Endothelial cell of umbilical vein (primary cell): ENCODE data around the gene HOXB7. TPM values are rescaled to one million over a fixed set of nuclear protein-coding genes. Genes with fewer than 3 reads are reported as not detected.
A peak's percentile ranks its signal among the peaks of the same experiment; 100 is the strongest.

Experiments
- BruUV-seq: library from RNA; stranded (reverse); fragments of 400-500 nt; replicated peaks from 2 replicates; lab custom pipeline; 2021; lab: Mats Ljungman, UMichigan
- CTCF ChIA-PET: fragments of 300-600, 350-600 bp; sonication (Branson Sonifier 250); formaldehyde crosslinking; loops from one replicate; lab custom pipeline; 2021; ENCODE audit warnings: antibody characterized with exemption, inconsistent platforms; lab: Charles Lee
- POLR2A ChIA-PET: fragments of 300-600, 350-600 bp; sonication (Branson Sonifier 250); formaldehyde crosslinking; loops from one replicate; lab custom pipeline; 2021; ENCODE audit warnings: antibody characterized with exemption, inconsistent platforms; lab: Charles Lee
- DNase-seq: peaks from one replicate; pipeline ENCODE4 v3.0.0-alpha.2; 2011; ENCODE audit warnings: low read depth, low spot score
- FAIRE-seq: peaks from 2 replicates; lab custom pipeline; 2011; peaks lifted over from hg19 to GRCh38; lab: Jason Lieb, UNC
- H2AFZ ChIP-seq: 2 replicates; pipeline ENCODE4 v1.6.0; 2012; ENCODE audit warnings: low read depth, low read length, control low read depth, inconsistent platforms
- H3K27ac ChIP-seq: 2 replicates; pipeline ENCODE4 v1.5.1; 2011; ENCODE audit warnings: low read depth, mild to moderate bottlenecking, control low read depth, low read length, moderate library complexity; ENCODE audit not compliant: insufficient read depth
- H3K27me3 ChIP-seq, 2 experiments: 2 replicates each; pipeline versions ENCODE4 v1.6.0 to v1.6.1; 2011; ENCODE audit warnings: low read length in 2 of 2, mixed read lengths in 1 of 2; ENCODE audit not compliant: control insufficient read depth in 2 of 2, insufficient read depth in 2 of 2
- H3K36me3 ChIP-seq, 2 experiments: 2 replicates in 1 of 2; 3 replicates in 1 of 2; pipeline ENCODE4 v1.5.1; 2011; ENCODE audit warnings: low read length in 2 of 2, mild to moderate bottlenecking in 1 of 2, moderate library complexity in 1 of 2; ENCODE audit not compliant: control insufficient read depth in 2 of 2, insufficient read depth in 2 of 2; ENCODE audit errors: extremely low read depth in 1 of 2
- H3K4me1 ChIP-seq: 3 replicates; pipeline ENCODE4 v1.5.1; 2011; ENCODE audit warnings: mild to moderate bottlenecking, low read length; ENCODE audit not compliant: control insufficient read depth, insufficient read depth; ENCODE audit errors: extremely low read depth
- H3K4me2 ChIP-seq: 2 replicates; pipeline ENCODE4 v1.6.1; 2011; ENCODE audit warnings: low read length, control low read depth, mixed read lengths; ENCODE audit not compliant: insufficient read depth
- H3K4me3 ChIP-seq, 3 experiments: fragments of 200-600 bp in 1 of 3; sonication (generic), shearing (Covaris generic) in 1 of 3; replicated peaks in 1 of 3; 2 replicates each; pipeline ENCODE4 v1.5.1; 2011 to 2016; ENCODE audit warnings: control low read depth in 3 of 3, low read length in 3 of 3, mild to moderate bottlenecking in 2 of 3, inconsistent platforms in 1 of 3, low read depth in 1 of 3, moderate library complexity in 1 of 3; ENCODE audit not compliant: insufficient read depth in 1 of 3
- H3K79me2 ChIP-seq: 2 replicates; pipeline ENCODE4 v1.6.0; 2012; ENCODE audit warnings: low read length, inconsistent platforms; ENCODE audit not compliant: control insufficient read depth, insufficient read depth
- H3K9ac ChIP-seq: replicated peaks from 2 replicates; pipeline ENCODE3; 2011; ENCODE audit warnings: low read length, control low read depth; ENCODE audit not compliant: insufficient read depth; ENCODE audit errors: extremely low read depth
- H3K9me1 ChIP-seq: replicated peaks from 3 replicates; pipeline ENCODE4 v1.6.0; 2011; ENCODE audit warnings: mild to moderate bottlenecking, low read length; ENCODE audit not compliant: control insufficient read depth, insufficient read depth; ENCODE audit errors: extremely low read depth
- H3K9me3 ChIP-seq: replicated peaks from 2 replicates; pipeline ENCODE4 v1.5.1; 2012; ENCODE audit warnings: low read length, inconsistent platforms; ENCODE audit not compliant: control insufficient read depth, insufficient read depth
- H4K20me1 ChIP-seq: replicated peaks from 2 replicates; pipeline ENCODE3; 2011; ENCODE audit warnings: mild to moderate bottlenecking, low read length; ENCODE audit not compliant: control insufficient read depth, insufficient read depth; ENCODE audit errors: extremely low read depth
- EZH2 ChIP-seq: IDR thresholded peaks from 2 replicates; pipeline ENCODE4 v1.6.1; 2012; ENCODE audit warnings: borderline replicate concordance, low read depth, mild to moderate bottlenecking, moderate library complexity, low read length, inconsistent platforms; ENCODE audit not compliant: severe bottlenecking
- GATA2 ChIP-seq: IDR thresholded peaks from 2 replicates; pipeline ENCODE4 v1.7.0; 2011; ENCODE audit warnings: low read depth, mild to moderate bottlenecking, moderate library complexity, mixed read lengths, low read length; ENCODE audit not compliant: insufficient read length, insufficient read depth
- JUN ChIP-seq: IDR thresholded peaks from 2 replicates; pipeline ENCODE4 v1.6.1; 2011; ENCODE audit warnings: borderline replicate concordance, low read depth; ENCODE audit not compliant: insufficient read length, insufficient read depth
- MYC ChIP-seq: IDR thresholded peaks from one replicate; pipeline ENCODE4 v1.6.1; 2011; ENCODE audit warnings: mild to moderate bottlenecking, low read depth, low read length
- POLR2A ChIP-seq: IDR thresholded peaks from 2 replicates; pipeline ENCODE4 v1.6.1; 2012; ENCODE audit warnings: low read depth, mild to moderate bottlenecking, control low read depth, low read length
- POLR2AphosphoS5 ChIP-seq: IDR thresholded peaks from 2 replicates; pipeline ENCODE4 v1.6.1; 2012; ENCODE audit warnings: low read depth, mild to moderate bottlenecking, control low read depth, low read length, moderate library complexity; ENCODE audit not compliant: insufficient read depth
- dilution Hi-C: fragments of 300-500 bp; cut with MboI; formaldehyde crosslinking; loops from one replicate; pipeline ENCODE4 v1.15.0; 2019; ENCODE audit warnings: low sequenced_read_pairs; ENCODE audit not compliant: extremely low pct_ligation_motif_present
- intact Hi-C: fragments of 100-400 bp; cut with micrococcal nuclease; formaldehyde crosslinking; loops from one replicate; pipeline ENCODE4 v1.10.0; 2022
- polyA plus RNA-seq, 4 experiments: library from polyadenylated mRNA; depleted of rRNA in 3 of 4; stranded (reverse) in 3 of 4; unstranded in 1 of 4; fragments of >200 nt; gene quantifications; 2 replicates each; pipeline versions ENCODE4 v1.2.1 to v1.2.3, GENCODE V29; 2011 to 2012; ENCODE audit warnings: missing spikeins in 1 of 4
- total RNA-seq: library from RNA; stranded (reverse); gene quantifications from 2 replicates; pipeline ENCODE4 v1.2.3, GENCODE V29; 2021
- TF ChIP-seq, protein P1 (sequence below): IDR thresholded peaks from 2 replicates; pipeline ENCODE4 v1.6.1; 2011; ENCODE audit not compliant: insufficient read depth, insufficient read length
- TF ChIP-seq, protein P2 (sequence below), 2 donors: IDR thresholded peaks; 1 replicate in 1 of 2; 2 replicates in 1 of 2; pipeline ENCODE4 v1.5.1; 2011; ENCODE audit warnings: low read length in 2 of 2, mild to moderate bottlenecking in 2 of 2, moderate library complexity in 2 of 2, control low read depth in 1 of 2, inconsistent platforms in 1 of 2, low read depth in 1 of 2; ENCODE audit not compliant: insufficient read depth in 1 of 2; ENCODE audit errors: extremely low read depth in 1 of 2

HOXB7 gene
- total and polyA plus RNA-seq, 2 donors (not counting 3 experiments of a cell fraction or from before 2014, with no cell fraction given), result 23.5 to 24.5 TPM

DNA sequence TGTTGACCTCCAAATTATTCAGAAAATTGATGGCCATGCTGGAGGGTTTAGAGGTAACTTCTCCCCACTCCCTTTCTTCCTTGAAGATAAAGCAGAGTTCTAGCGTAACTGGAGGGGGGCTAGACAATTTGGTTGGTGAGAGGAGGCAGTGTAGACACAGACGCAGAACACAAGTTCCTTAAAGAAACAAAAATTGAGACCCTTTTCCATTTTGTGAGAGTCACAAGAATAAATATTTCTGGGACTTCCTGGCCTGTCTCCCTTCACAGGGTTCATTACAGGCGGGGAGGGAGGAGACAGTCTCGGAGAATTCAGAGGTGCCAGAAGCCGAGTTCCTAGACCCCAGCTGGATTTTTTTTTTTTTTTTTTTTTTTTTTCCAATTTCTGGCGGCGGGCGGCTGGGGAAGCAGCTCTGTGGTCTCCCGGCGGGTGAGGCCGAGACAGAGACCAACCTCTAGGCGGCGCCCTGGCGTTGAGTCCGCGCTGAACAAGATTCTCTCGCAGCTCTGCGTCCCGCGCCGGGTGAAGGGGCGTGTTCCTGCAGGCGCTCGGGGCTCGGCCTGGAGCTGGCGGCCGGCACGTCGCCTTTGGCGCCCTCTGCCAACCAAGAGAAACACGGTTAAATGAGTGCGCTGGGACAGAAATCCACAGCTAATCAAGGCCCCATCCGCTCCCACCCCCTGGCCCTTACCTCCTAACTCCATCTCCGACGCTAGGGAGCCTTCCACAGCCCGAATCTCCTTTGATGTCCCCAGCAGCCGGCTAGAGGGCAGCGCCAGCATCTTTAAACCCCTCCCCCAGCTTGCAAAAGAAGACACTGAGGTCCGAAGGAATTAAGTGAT, 25.6 kb upstream of the HOXB7 start:
- POLR2A ChIA-PET, result interaction anchor here (0.6 to 0.7 kb wide), 2 partner anchors 98 to 271 kb away, joined by 3 to 5 read pairs; no protein-coding TSS in a partner anchor
- H3K4me1 ChIP-seq, result no peaks in the 10 kb centered on the region
- H3K4me3 ChIP-seq, result no peak overlapping the region
- BruUV-seq, result no TSS peak
- peaks cover 69 to 85% of the 10 kb centered on the region in 2 experiments for H3K27me3 ChIP-seq
- no peak for TF ChIP-seq POLR2A
- TF ChIP-seq POLR2AphosphoS5, result peak; percentile 42
- TF ChIP-seq MYC, result no peak
- TF ChIP-seq JUN, result no peak
- TF ChIP-seq, protein P1, sequence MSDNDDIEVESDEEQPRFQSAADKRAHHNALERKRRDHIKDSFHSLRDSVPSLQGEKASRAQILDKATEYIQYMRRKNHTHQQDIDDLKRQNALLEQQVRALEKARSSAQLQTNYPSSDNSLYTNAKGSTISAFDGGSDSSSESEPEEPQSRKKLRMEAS, result no peak
- TF ChIP-seq, protein P2, sequence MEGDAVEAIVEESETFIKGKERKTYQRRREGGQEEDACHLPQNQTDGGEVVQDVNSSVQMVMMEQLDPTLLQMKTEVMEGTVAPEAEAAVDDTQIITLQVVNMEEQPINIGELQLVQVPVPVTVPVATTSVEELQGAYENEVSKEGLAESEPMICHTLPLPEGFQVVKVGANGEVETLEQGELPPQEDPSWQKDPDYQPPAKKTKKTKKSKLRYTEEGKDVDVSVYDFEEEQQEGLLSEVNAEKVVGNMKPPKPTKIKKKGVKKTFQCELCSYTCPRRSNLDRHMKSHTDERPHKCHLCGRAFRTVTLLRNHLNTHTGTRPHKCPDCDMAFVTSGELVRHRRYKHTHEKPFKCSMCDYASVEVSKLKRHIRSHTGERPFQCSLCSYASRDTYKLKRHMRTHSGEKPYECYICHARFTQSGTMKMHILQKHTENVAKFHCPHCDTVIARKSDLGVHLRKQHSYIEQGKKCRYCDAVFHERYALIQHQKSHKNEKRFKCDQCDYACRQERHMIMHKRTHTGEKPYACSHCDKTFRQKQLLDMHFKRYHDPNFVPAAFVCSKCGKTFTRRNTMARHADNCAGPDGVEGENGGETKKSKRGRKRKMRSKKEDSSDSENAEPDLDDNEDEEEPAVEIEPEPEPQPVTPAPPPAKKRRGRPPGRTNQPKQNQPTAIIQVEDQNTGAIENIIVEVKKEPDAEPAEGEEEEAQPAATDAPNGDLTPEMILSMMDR (IDR thresholded peaks at IDR 0.05; ENCODE audit: extremely low read depth in 1 of 2, insufficient read depth in 1 of 2, low read depth in 1 of 2, low read length in 2 of 2), result peak; percentile 89 to 96
- TF ChIP-seq GATA2, result no peak
- peak; percentile 53 for TF ChIP-seq EZH2
- H4K20me1 ChIP-seq, result no peaks in the 10 kb centered on the region
- no peaks in the 10 kb centered on the region for H3K9me1 ChIP-seq
- H3K9me3 ChIP-seq, result no peaks in the 10 kb centered on the region
- H3K4me2 ChIP-seq, result no peak overlapping the region
- peak overlapping the region; percentile 4 for H2AFZ ChIP-seq
- no peaks in the 10 kb centered on the region for H3K79me2 ChIP-seq
- DNase-seq, result peak; percentile 93
- intact Hi-C loops, result loop anchor here (1.0 kb wide), 1 partner anchor 11 kb away; no protein-coding TSS in a partner anchor
- CTCF ChIA-PET, result interaction anchor here (0.5 to 4.2 kb wide), 64 partner anchors 8 to 1284 kb away, joined by 3 to 73 read pairs (median 4); partner anchors contain the start of genes ATP5MC1, HOXB8, HOXB9 and PRAC2
- peak; percentile 91 for FAIRE-seq
- no peak overlapping the region for H3K27ac ChIP-seq
- H3K36me3 ChIP-seq, result no peaks in the 10 kb centered on the region
- no peak overlapping the region for H3K9ac ChIP-seq
- dilution Hi-C loops, result no loop called here
